ENCODE data around the gene FOSL1.

The FOSL1 gene

DNA sequence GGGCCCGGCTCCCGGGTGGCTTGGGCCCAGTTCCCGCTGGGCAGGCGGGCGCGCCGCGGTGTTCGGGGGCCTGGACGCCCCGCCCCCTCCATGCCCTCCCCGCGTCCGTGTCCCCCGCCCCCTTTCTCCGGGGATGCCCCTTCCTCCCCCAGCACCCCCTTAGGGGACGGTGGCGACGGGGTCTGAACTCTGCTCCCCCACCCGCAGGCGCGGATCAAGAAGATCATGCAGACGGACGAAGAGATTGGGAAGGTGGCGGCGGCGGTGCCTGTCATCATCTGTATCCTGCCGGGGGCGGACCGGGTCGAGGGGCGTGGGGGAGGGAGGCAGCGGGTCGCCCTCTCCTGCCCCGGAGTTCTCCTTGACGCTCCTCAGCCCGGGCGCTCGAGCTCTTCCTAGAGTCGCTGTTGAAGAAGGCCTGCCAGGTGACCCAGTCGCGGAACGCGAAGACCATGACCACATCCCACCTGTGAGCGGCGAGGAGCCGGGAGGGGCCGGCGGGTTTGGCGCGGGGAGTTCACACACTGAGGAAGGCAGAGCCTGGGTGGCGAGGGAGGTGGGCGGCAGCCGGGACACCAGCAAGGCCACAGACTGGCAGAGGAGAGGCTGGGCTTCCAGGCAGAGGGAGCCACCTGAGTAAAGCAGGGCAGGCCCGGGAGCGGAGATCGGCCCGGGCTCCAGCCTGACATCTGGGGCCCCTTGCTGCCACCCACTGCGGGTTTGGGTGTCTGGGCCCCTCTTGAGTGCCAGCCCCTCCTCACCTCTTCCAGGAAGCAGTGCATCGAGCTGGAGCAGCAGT, 19.6 kb upstream of the FOSL1 start:
- H3K4me1 ChIP-seq (ENCODE audit: control insufficient read depth, insufficient read depth, low read length) = peaks cover 13% of the 10 kb centered on the region; the same call in 1 of the 2 replicates
- H3K9me3 ChIP-seq (ENCODE audit: control insufficient read depth, insufficient read depth, low read length) = no peaks in the 10 kb centered on the region
- H3K27ac ChIP-seq (ENCODE audit: low read depth, low read length) = peak overlapping the region; percentile 61
- peak overlapping the region; percentile 82 for H3K4me3 ChIP-seq (ENCODE audit: low read depth, low read length)
- H3K27me3 ChIP-seq (ENCODE audit: control insufficient read depth, insufficient read depth, low read length) = no peaks in the 10 kb centered on the region
- H3K9ac ChIP-seq (ENCODE audit: low read depth, low read length) = no peak overlapping the region
- H3K36me3 ChIP-seq (ENCODE audit: control insufficient read depth, insufficient read depth, low read length) = peaks cover 22% of the 10 kb centered on the region

DNA sequence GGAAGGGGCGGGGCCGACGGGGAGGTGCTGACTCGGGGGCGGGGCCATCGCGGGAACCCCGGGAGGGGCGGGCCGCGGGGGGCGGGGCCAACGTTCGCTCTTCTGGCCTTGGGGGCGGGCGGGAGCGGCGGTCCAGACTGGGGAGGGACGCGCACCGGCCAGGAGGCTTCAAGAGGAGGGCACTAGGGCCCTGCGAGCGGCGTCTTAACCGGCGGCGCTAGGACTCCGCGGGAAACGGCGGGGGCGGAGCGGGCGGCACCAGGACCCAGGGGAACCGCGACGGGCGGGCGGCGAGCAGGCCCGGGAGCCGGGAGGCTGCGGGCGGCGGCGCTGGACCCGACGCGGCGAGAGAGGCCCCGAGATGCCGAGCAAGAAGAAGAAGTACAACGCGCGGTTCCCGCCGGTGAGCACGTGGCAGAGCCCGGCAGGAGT, 19.0 kb upstream of the FOSL1 start, which contains the start of gene DRAP1:
DRAP1 (plus strand) TSS at position 286 of the 432 bp plus-strand sequence; CDS start at position 362, 76 bp downstream.
- Histone ChIP-seq H3K4me1 (ENCODE audit: control insufficient read depth, insufficient read depth, low read length) (peaks cover 13% of the 10 kb centered on the region; the same call in 1 of the 2 replicates), H3K4me3 (ENCODE audit: low read depth, low read length) (peak within 1 kb of the TSS; percentile 88), H3K9me3 (ENCODE audit: control insufficient read depth, insufficient read depth, low read length) (no peaks in the 10 kb centered on the region), H3K36me3 (ENCODE audit: control insufficient read depth, insufficient read depth, low read length) (peaks cover 22% of the 10 kb centered on the region), H3K27ac (ENCODE audit: low read depth, low read length) (peak within 1 kb of the TSS; percentile 91), H3K27me3 (ENCODE audit: control insufficient read depth, insufficient read depth, low read length) (no peaks in the 10 kb centered on the region), H3K9ac (ENCODE audit: low read depth, low read length) (peak within 1 kb of the TSS; percentile 92)

- H3K27ac ChIP-seq (ENCODE audit: low read depth, low read length) = peak within 1 kb of the TSS; percentile 91
- peak within 1 kb of the TSS; percentile 92 for H3K9ac ChIP-seq (ENCODE audit: low read depth, low read length)
- peaks cover 13% of the 10 kb centered on the region; the same call in 1 of the 2 replicates for H3K4me1 ChIP-seq (ENCODE audit: control insufficient read depth, insufficient read depth, low read length)
- no peaks in the 10 kb centered on the region for H3K27me3 ChIP-seq (ENCODE audit: control insufficient read depth, insufficient read depth, low read length)
- peaks cover 21% of the 10 kb centered on the region for H3K36me3 ChIP-seq (ENCODE audit: control insufficient read depth, insufficient read depth, low read length)
- H3K4me3 ChIP-seq (ENCODE audit: low read depth, low read length) = peak within 1 kb of the TSS; percentile 88
- H3K9me3 ChIP-seq (ENCODE audit: control insufficient read depth, insufficient read depth, low read length) = no peaks in the 10 kb centered on the region
Measured at GRCh38 chr11:65918211-65919140, 18.3 kb upstream of the FOSL1 start, which contains the start of gene C11orf68. Gene C11orf68 (minus strand): TSS chr11:65919062. CDS start chr11:65919031, 31 bp downstream.

- H3K9me3 ChIP-seq (ENCODE audit: control insufficient read depth, insufficient read depth, low read length) = no peaks in the 10 kb centered on the region
- H3K27ac ChIP-seq (ENCODE audit: low read depth, low read length) = no peak overlapping the region
- H3K27me3 ChIP-seq (ENCODE audit: control insufficient read depth, insufficient read depth, low read length) = no peaks in the 10 kb centered on the region
- no peak overlapping the region; the same call in 1 of the 2 replicates for H3K9ac ChIP-seq (ENCODE audit: low read depth, low read length)
- H3K4me1 ChIP-seq (ENCODE audit: control insufficient read depth, insufficient read depth, low read length) = peaks cover 13% of the 10 kb centered on the region; the same call in 1 of the 2 replicates
- H3K4me3 ChIP-seq (ENCODE audit: low read depth, low read length) = peak overlapping the region; percentile 88
- peaks cover 16% of the 10 kb centered on the region for H3K36me3 ChIP-seq (ENCODE audit: control insufficient read depth, insufficient read depth, low read length)
Measured at GRCh38 chr11:65917434-65918210, 17.4 kb upstream of the FOSL1 start.

DNA sequence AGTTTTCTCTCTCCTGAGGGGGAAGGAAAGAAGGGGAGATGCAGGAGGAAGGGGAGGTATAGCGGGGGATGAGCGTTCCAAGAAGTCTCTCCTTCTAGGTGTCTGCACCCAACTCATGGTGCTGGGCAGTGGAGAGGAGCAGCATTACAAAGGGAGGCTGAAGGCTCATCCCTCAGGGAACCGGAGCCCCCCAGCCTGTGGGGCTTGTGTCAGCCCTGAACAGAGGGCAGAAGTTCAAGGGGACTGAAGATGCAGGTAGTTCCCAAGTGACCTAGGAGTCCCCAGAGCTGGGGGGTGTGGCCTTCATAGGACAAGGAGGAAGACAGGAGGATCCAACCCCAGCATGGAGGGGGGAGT, 16.9 kb upstream of the FOSL1 start:
- peaks cover 10% of the 10 kb centered on the region for H3K36me3 ChIP-seq (ENCODE audit: control insufficient read depth, insufficient read depth, low read length)
- peaks cover 14% of the 10 kb centered on the region; the same call in 1 of the 2 replicates for H3K4me1 ChIP-seq (ENCODE audit: control insufficient read depth, insufficient read depth, low read length)
- H3K27me3 ChIP-seq (ENCODE audit: control insufficient read depth, insufficient read depth, low read length) = no peaks in the 10 kb centered on the region
- H3K9ac ChIP-seq (ENCODE audit: low read depth, low read length) = no peak overlapping the region
- H3K4me3 ChIP-seq (ENCODE audit: low read depth, low read length) = no peak overlapping the region
- no peak overlapping the region for H3K27ac ChIP-seq (ENCODE audit: low read depth, low read length)
- H3K9me3 ChIP-seq (ENCODE audit: control insufficient read depth, insufficient read depth, low read length) = no peaks in the 10 kb centered on the region

- peaks cover 16% of the 10 kb centered on the region; the same call in 1 of the 2 replicates for H3K4me1 ChIP-seq (ENCODE audit: control insufficient read depth, insufficient read depth, low read length)
- peak overlapping the region; percentile 85 for H3K27ac ChIP-seq (ENCODE audit: low read depth, low read length)
Measured at GRCh38 chr11:65916391-65916790, 16.2 kb upstream of the FOSL1 start.

DNA sequence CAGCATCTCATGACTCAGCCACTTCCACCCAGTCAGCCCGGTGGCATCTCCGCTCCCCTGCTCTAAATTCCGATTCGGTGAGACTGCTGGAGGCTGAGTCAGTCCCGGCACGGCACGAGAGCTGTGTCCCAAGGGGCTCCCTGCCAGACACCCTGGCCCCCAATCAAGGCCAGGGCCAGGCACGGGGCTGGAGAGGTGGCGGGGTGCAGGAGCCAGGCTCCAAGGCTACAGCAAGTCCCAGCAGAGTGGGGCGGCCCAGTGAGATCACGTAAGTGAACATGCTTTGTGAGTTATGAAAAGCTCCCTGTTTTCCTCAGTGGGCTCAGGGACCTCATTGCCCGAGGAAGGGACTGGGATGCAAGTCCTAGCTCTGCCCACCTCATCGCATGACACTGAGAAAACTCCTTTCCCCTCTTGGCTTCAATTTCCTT, 15.6 kb upstream of the FOSL1 start:
- Histone ChIP-seq H3K4me1 (ENCODE audit: control insufficient read depth, insufficient read depth, low read length) (peaks cover 16% of the 10 kb centered on the region; the same call in 1 of the 2 replicates), H3K27me3 (ENCODE audit: control insufficient read depth, insufficient read depth, low read length) (no peaks in the 10 kb centered on the region), H3K36me3 (ENCODE audit: control insufficient read depth, insufficient read depth, low read length) (peaks cover 6% of the 10 kb centered on the region), H3K4me3 (ENCODE audit: low read depth, low read length) (no peak overlapping the region), H3K27ac (ENCODE audit: low read depth, low read length) (peak overlapping the region; percentile 85), H3K9ac (ENCODE audit: low read depth, low read length) (0 out of 2 replicates have a peak overlapping the region, but pooled peaks have one; percentile 18), H3K9me3 (ENCODE audit: control insufficient read depth, insufficient read depth, low read length) (no peaks in the 10 kb centered on the region)

More at GRCh38 chr11:65916391-65916790, 16.2 kb upstream of the FOSL1 start:
- H3K4me3 ChIP-seq (ENCODE audit: low read depth, low read length) = no peak overlapping the region
- H3K9me3 ChIP-seq (ENCODE audit: control insufficient read depth, insufficient read depth, low read length) = no peaks in the 10 kb centered on the region
- no peak overlapping the region for H3K9ac ChIP-seq (ENCODE audit: low read depth, low read length)
- no peaks in the 10 kb centered on the region for H3K27me3 ChIP-seq (ENCODE audit: control insufficient read depth, insufficient read depth, low read length)
- peaks cover 7% of the 10 kb centered on the region for H3K36me3 ChIP-seq (ENCODE audit: control insufficient read depth, insufficient read depth, low read length)

DNA sequence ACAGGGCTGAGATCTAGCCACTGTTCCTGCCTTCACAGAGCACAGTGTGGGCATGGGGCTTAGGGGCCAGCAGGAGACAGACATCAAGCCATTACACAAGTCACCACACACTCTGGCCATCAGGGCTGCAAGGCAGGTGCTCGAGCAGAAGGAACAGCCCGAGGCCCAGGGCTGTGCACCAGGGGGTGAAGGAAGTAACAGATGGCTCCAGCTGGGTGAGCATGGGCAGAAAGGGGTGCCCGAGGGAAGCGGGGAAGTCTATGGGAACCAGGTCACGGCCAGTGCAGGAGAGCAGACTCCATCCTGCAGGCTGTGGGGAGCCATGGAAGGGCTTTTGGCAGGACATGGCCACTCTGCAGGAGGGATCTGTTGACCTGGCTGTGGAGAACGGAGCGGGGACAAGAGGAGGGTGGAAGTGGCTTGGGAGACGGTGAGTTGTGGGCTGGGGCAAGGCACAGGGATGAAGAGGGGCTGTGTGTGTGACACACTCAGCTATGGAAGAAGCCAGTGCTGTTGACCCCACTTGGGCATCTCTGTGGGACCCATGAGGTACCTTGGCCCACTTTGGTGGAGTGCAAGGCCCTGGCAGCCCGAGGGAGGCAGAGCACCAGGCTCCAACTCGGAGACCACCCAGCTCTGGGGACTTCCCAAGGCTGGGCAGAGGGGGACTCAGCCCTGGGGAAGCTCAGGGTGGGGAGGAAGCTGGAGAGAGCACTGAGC, 15.1 kb upstream of the FOSL1 start:
- peak overlapping the region; percentile 85 for H3K27ac ChIP-seq (ENCODE audit: low read depth, low read length)
- H3K36me3 ChIP-seq (ENCODE audit: control insufficient read depth, insufficient read depth, low read length) = peaks cover 3% of the 10 kb centered on the region; the same call in 1 of the 2 replicates
- no peak overlapping the region for H3K9ac ChIP-seq (ENCODE audit: low read depth, low read length)
- H3K9me3 ChIP-seq (ENCODE audit: control insufficient read depth, insufficient read depth, low read length) = no peaks in the 10 kb centered on the region
- H3K4me3 ChIP-seq (ENCODE audit: low read depth, low read length) = no peak overlapping the region
- no peaks in the 10 kb centered on the region; the same call in 1 of the 2 replicates for H3K27me3 ChIP-seq (ENCODE audit: control insufficient read depth, insufficient read depth, low read length)
- H3K4me1 ChIP-seq (ENCODE audit: control insufficient read depth, insufficient read depth, low read length) = peaks cover 16% of the 10 kb centered on the region; the same call in 1 of the 2 replicates

DNA sequence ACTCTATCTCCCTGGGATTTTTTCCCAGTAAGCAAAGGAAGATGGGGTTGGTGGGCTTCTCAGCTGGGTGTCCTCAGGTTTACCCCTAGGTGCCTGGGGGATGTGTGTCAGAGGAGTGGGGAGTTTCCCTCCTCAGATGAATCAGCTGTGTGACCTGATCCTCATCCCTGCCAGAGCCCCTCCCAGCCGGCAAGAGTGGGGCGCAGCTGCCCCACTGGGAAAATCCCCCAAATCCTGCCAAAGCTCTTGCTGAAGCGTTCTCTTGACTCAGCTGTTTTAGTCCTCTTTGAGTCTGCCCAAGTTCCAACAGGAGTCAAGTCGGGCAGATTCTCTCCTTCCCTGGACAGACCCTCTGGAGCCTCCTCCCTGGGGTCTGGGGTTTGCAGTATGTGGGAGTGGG, 12.7 kb upstream of the FOSL1 start:
- Histone ChIP-seq H3K27ac (ENCODE audit: low read depth, low read length) (no peak overlapping the region), H3K27me3 (ENCODE audit: control insufficient read depth, insufficient read depth, low read length) (peaks cover 10% of the 10 kb centered on the region), H3K4me3 (ENCODE audit: low read depth, low read length) (no peak overlapping the region), H3K9me3 (ENCODE audit: control insufficient read depth, insufficient read depth, low read length) (no peaks in the 10 kb centered on the region), H3K9ac (ENCODE audit: low read depth, low read length) (no peak overlapping the region), H3K36me3 (ENCODE audit: control insufficient read depth, insufficient read depth, low read length) (peaks cover 3% of the 10 kb centered on the region; the same call in 1 of the 2 replicates), H3K4me1 (ENCODE audit: control insufficient read depth, insufficient read depth, low read length) (peaks cover 12% of the 10 kb centered on the region; the same call in 1 of the 2 replicates)
